ENCODE data around the gene MYO7A. TPM values are rescaled to one million over a fixed set of nuclear protein-coding genes. Genes with fewer than 3 reads are reported as not detected.

MYO7A gene
- total and polyA plus RNA-seq, 2 experiments from 2014 or later = 9.8 to 10.1 TPM

GRCh38 chr11:77175021-77175842 lies 47.2 kb downstream of the MYO7A start:
- WGBS (ENCODE audit: low lambda C conversion rate, missing lambda C conversion rate) = 96% methylated on average over 15 of the region's 15 CpGs
- Histone ChIP-seq H3K4me3 (no peak overlapping the region), H3K36me3 (replicated peaks; ENCODE audit: insufficient read depth, low read depth) (no peaks in the 10 kb centered on the region), H3K9me3 (ENCODE audit: low read depth) (no peaks in the 10 kb centered on the region), H3K9me2 (replicated peaks; ENCODE audit: insufficient read depth) (no peaks in the 10 kb centered on the region), H3K27me3 (no peaks in the 10 kb centered on the region), H3K27ac (no peak overlapping the region), H3K4me2 (no peak overlapping the region), H2AFZ (no peak overlapping the region), H3K4me1 (ENCODE audit: insufficient read depth) (peaks cover 12% of the 10 kb centered on the region), H3K79me2 (no peaks in the 10 kb centered on the region), H4K20me1 (ENCODE audit: insufficient read depth, poor library complexity, severe bottlenecking) (no peaks in the 10 kb centered on the region)
- no peak for TF ChIP-seq CTCF (IDR thresholded peaks at IDR 0.05; ENCODE audit: poor library complexity)
- no peak for TF ChIP-seq EZH2phosphoT487 (IDR thresholded peaks at IDR 0.05; ENCODE audit: low read depth, severe bottlenecking, unreplicated experiment)
- TF ChIP-seq EZH2 (IDR thresholded peaks at IDR 0.05; ENCODE audit: borderline replicate concordance) = no peak
- DNase-seq (ENCODE audit: low spot score) = no peak

GRCh38 chr11:77175869-77176539 lies 48.0 kb downstream of the MYO7A start:
- H3K27me3 ChIP-seq = no peaks in the 10 kb centered on the region
- H3K27ac ChIP-seq = no peak overlapping the region
- H3K79me2 ChIP-seq = no peaks in the 10 kb centered on the region
- no peaks in the 10 kb centered on the region for H3K9me3 ChIP-seq (ENCODE audit: low read depth)
- TF ChIP-seq EZH2 (IDR thresholded peaks at IDR 0.05; ENCODE audit: borderline replicate concordance) = no peak
- no peak for TF ChIP-seq EZH2phosphoT487 (IDR thresholded peaks at IDR 0.05; ENCODE audit: low read depth, severe bottlenecking, unreplicated experiment)
- no peak for TF ChIP-seq CTCF (IDR thresholded peaks at IDR 0.05; ENCODE audit: poor library complexity)
- no peak for DNase-seq (ENCODE audit: low spot score)
- H3K4me2 ChIP-seq = no peak overlapping the region
- H4K20me1 ChIP-seq (ENCODE audit: insufficient read depth, poor library complexity, severe bottlenecking) = no peaks in the 10 kb centered on the region
- H3K4me1 ChIP-seq (ENCODE audit: insufficient read depth) = peaks cover 12% of the 10 kb centered on the region
- no peak overlapping the region for H3K4me3 ChIP-seq
- no peaks in the 10 kb centered on the region for H3K36me3 ChIP-seq (replicated peaks; ENCODE audit: insufficient read depth, low read depth)
- WGBS (ENCODE audit: low lambda C conversion rate, missing lambda C conversion rate) = 68% methylated on average over 12 of the region's 12 CpGs
- H3K9me2 ChIP-seq (replicated peaks; ENCODE audit: insufficient read depth) = no peaks in the 10 kb centered on the region
- no peak overlapping the region for H2AFZ ChIP-seq

GRCh38 chr11:77176996-77177395 lies 49.0 kb downstream of the MYO7A start:
- no peak for DNase-seq (ENCODE audit: low spot score)
- no peak overlapping the region for H3K4me2 ChIP-seq
- no peaks in the 10 kb centered on the region for H3K9me2 ChIP-seq (replicated peaks; ENCODE audit: insufficient read depth)
- H3K36me3 ChIP-seq (replicated peaks; ENCODE audit: insufficient read depth, low read depth) = no peaks in the 10 kb centered on the region
- WGBS (ENCODE audit: low lambda C conversion rate, missing lambda C conversion rate) = 84% methylated on average over 9 of the region's 9 CpGs
- H3K27ac ChIP-seq = no peak overlapping the region
- H4K20me1 ChIP-seq (ENCODE audit: insufficient read depth, poor library complexity, severe bottlenecking) = no peaks in the 10 kb centered on the region
- H3K4me3 ChIP-seq = no peak overlapping the region
- TF ChIP-seq CTCF (IDR thresholded peaks at IDR 0.05; ENCODE audit: poor library complexity) = no peak
- TF ChIP-seq EZH2phosphoT487 (IDR thresholded peaks at IDR 0.05; ENCODE audit: low read depth, severe bottlenecking, unreplicated experiment) = no peak
- TF ChIP-seq EZH2 (IDR thresholded peaks at IDR 0.05; ENCODE audit: borderline replicate concordance) = no peak
- no peaks in the 10 kb centered on the region for H3K27me3 ChIP-seq
- no peak overlapping the region for H2AFZ ChIP-seq
- peaks cover 12% of the 10 kb centered on the region for H3K4me1 ChIP-seq (ENCODE audit: insufficient read depth)
- H3K79me2 ChIP-seq = no peaks in the 10 kb centered on the region
- H3K9me3 ChIP-seq (ENCODE audit: low read depth) = no peaks in the 10 kb centered on the region

Measured in hepatocyte (in vitro differentiated cells).